H9 (cell line): ENCODE data around the gene MGRN1. TPM values are rescaled to one million over a fixed set of nuclear protein-coding genes. Genes with fewer than 3 reads are reported as not detected.

Experiments used
- DNase-seq: peaks from one replicate; pipeline ENCODE4 v3.0.0-alpha.2; 2017
- H2AFZ ChIP-seq: one replicate; pipeline ENCODE4 v1.6.1; 2013; ENCODE audit warnings: mild to moderate bottlenecking, low read length, control low read depth, moderate library complexity
- H2AK5ac ChIP-seq: 2 replicates; pipeline ENCODE4 v1.6.1; 2013; ENCODE audit warnings: low read length, control low read depth, mixed read lengths; ENCODE audit not compliant: insufficient read length
- H2BK120ac ChIP-seq: one replicate; pipeline ENCODE4 v1.6.1; 2013; ENCODE audit warnings: low read depth, mild to moderate bottlenecking, low read length, control low read depth, inconsistent platforms; ENCODE audit not compliant: poor library complexity, severe bottlenecking
- H2BK12ac ChIP-seq: 2 replicates; pipeline ENCODE4 v1.6.1; 2013; ENCODE audit warnings: low read length, control low read depth, mixed read lengths, low read depth; ENCODE audit not compliant: insufficient read length
- H2BK15ac ChIP-seq: 2 replicates; pipeline ENCODE4 v1.6.1; 2013; ENCODE audit warnings: low read depth, low read length, control low read depth
- H2BK20ac ChIP-seq: one replicate; pipeline ENCODE4 v1.6.1; 2013; ENCODE audit warnings: low read depth, mild to moderate bottlenecking, low read length, control low read depth, inconsistent platforms; ENCODE audit not compliant: poor library complexity, severe bottlenecking
- H2BK5ac ChIP-seq: 2 replicates; pipeline ENCODE4 v1.6.1; 2013; ENCODE audit warnings: low read length, control low read depth, mixed read lengths; ENCODE audit not compliant: insufficient read length
- H3K14ac ChIP-seq: 2 replicates; pipeline ENCODE4 v1.6.1; 2013; ENCODE audit warnings: low read length, control low read depth; ENCODE audit not compliant: insufficient read depth
- H3K18ac ChIP-seq: 2 replicates; pipeline ENCODE4 v1.6.1; 2013; ENCODE audit warnings: low read depth, mild to moderate bottlenecking, mixed read lengths, low read length, control low read depth; ENCODE audit not compliant: insufficient read length
- H3K23ac ChIP-seq: 2 replicates; pipeline ENCODE4 v1.6.1; 2013; ENCODE audit warnings: low read length, control low read depth, mixed read lengths, low read depth; ENCODE audit not compliant: insufficient read length
- H3K23me2 ChIP-seq: 2 replicates; pipeline ENCODE4 v1.6.1; 2013; ENCODE audit warnings: low read depth, mild to moderate bottlenecking, mixed read lengths, low read length, control low read depth; ENCODE audit not compliant: insufficient read length, poor library complexity, severe bottlenecking
- H3K27ac ChIP-seq: 2 replicates; pipeline ENCODE4 v1.5.1; 2013; ENCODE audit warnings: low read length, control low read depth, mixed read lengths, low read depth; ENCODE audit not compliant: insufficient read length
- H3K27me3 ChIP-seq: 2 replicates; pipeline ENCODE4 v1.6.1; 2013; ENCODE audit warnings: low read length, control low read depth, inconsistent platforms; ENCODE audit not compliant: insufficient read depth
- H3K4ac ChIP-seq: 2 replicates; pipeline ENCODE4 v1.6.1; 2013; ENCODE audit warnings: low read depth, mild to moderate bottlenecking, control low read depth, inconsistent platforms, low read length, moderate library complexity
- H3K4me1 ChIP-seq: 2 replicates; pipeline ENCODE4 v1.6.1; 2013; ENCODE audit warnings: low read length, control low read depth, inconsistent platforms; ENCODE audit not compliant: insufficient read depth
- H3K4me2 ChIP-seq: 2 replicates; pipeline ENCODE4 v1.6.1; 2013; ENCODE audit warnings: low read length, control low read depth, mixed read lengths; ENCODE audit not compliant: insufficient read length, insufficient read depth
- H3K56ac ChIP-seq: 2 replicates; pipeline ENCODE4 v1.6.1; 2013; ENCODE audit warnings: low read depth, mild to moderate bottlenecking, mixed read lengths, low read length, control low read depth; ENCODE audit not compliant: insufficient read length
- H3K79me1 ChIP-seq: 2 replicates; pipeline ENCODE4 v1.6.1; 2013; ENCODE audit warnings: low read depth, mild to moderate bottlenecking, moderate library complexity, low read length, control low read depth, inconsistent platforms; ENCODE audit not compliant: insufficient read depth, poor library complexity, severe bottlenecking
- H3K79me2 ChIP-seq: 2 replicates; pipeline ENCODE4 v1.6.1; 2013; ENCODE audit warnings: low read length, control low read depth, inconsistent platforms; ENCODE audit not compliant: insufficient read depth
- H3K9ac ChIP-seq: 2 replicates; pipeline ENCODE4 v1.6.1; 2013; ENCODE audit warnings: low read length, control low read depth, mixed read lengths; ENCODE audit not compliant: insufficient read length; ENCODE audit errors: extremely low read depth
- H3K9me3 ChIP-seq: one replicate; pipeline ENCODE4 v1.6.1; 2013; ENCODE audit warnings: low read depth, low read length, inconsistent platforms; ENCODE audit not compliant: control insufficient read depth
- H3T11ph ChIP-seq: one replicate; pipeline ENCODE4 v1.6.1; 2013; ENCODE audit warnings: mild to moderate bottlenecking, low read length, control low read depth, inconsistent platforms
- H4K20me1 ChIP-seq: one replicate; pipeline ENCODE4 v1.6.1; 2013; ENCODE audit not compliant: control insufficient read depth, insufficient read length, insufficient read depth
- H4K5ac ChIP-seq: 2 replicates; pipeline ENCODE4 v1.6.1; 2013; ENCODE audit warnings: low read depth, mild to moderate bottlenecking, mixed read lengths, low read length, control low read depth; ENCODE audit not compliant: insufficient read length
- H4K8ac ChIP-seq: replicated peaks from 2 replicates; pipeline ENCODE4 v1.6.1; 2013; ENCODE audit warnings: low read length, control low read depth, mixed read lengths, low read depth; ENCODE audit not compliant: insufficient read length
- H4K91ac ChIP-seq: 2 replicates; pipeline ENCODE4 v1.6.1; 2013; ENCODE audit warnings: low read depth, mild to moderate bottlenecking, moderate library complexity, mixed read lengths, low read length, control low read depth; ENCODE audit not compliant: insufficient read length
- H3K27ac Mint-ChIP-seq, 3 experiments: 2 replicates in 2 of 3; 3 replicates in 1 of 3; pipeline ENCODE4 v1.8.0; 2020 to 2021; ENCODE audit warnings: mixed read lengths in 3 of 3, mild to moderate bottlenecking in 1 of 3, moderate library complexity in 1 of 3
- H3K27me3 Mint-ChIP-seq: 2 replicates; pipeline ENCODE4 v1.8.0; 2021; ENCODE audit warnings: low read depth, mild to moderate bottlenecking, moderate library complexity, mixed read lengths
- H3K36me3 Mint-ChIP-seq, 3 experiments: 2 replicates in 2 of 3; 3 replicates in 1 of 3; pipeline ENCODE4 v1.8.0; 2020 to 2021; ENCODE audit warnings: low read depth in 3 of 3, mixed read lengths in 3 of 3; ENCODE audit not compliant: insufficient read depth in 1 of 3
- H3K4me1 Mint-ChIP-seq, 2 experiments: 2 replicates each; pipeline ENCODE4 v1.8.0; 2020; ENCODE audit warnings: mixed read lengths in 2 of 2
- H3K4me3 Mint-ChIP-seq, 2 experiments: 2 replicates in 1 of 2; 3 replicates in 1 of 2; pipeline ENCODE4 v1.8.0; 2020 to 2021; ENCODE audit warnings: mild to moderate bottlenecking in 2 of 2, mixed read lengths in 2 of 2, moderate library complexity in 1 of 2
- H3K9me3 Mint-ChIP-seq, 2 experiments: 2 replicates in 1 of 2; 3 replicates in 1 of 2; pipeline ENCODE4 v1.8.0; 2020; ENCODE audit warnings: mild to moderate bottlenecking in 2 of 2, mixed read lengths in 2 of 2, moderate library complexity in 1 of 2
- WGBS: extraction: QIAGEN DNeasy Blood & Tissue Kit; methylation state at CpG from one replicate; pipeline ENCODE4 v1.1.7; 2013; ENCODE audit warnings: missing lambda C conversion rate, low lambda C conversion rate, mixed read lengths; ENCODE audit not compliant: insufficient read length; ENCODE audit errors: extremely low coverage; 5-methylcytosine and 5-hydroxymethylcytosine counted together
- total RNA-seq: library from RNA; stranded (reverse); gene quantifications from 2 replicates; pipeline ENCODE4 v1.2.1, GENCODE V29; 2021
- TF ChIP-seq, protein P1 (sequence below): fragments of 200-600 bp; sonication (generic); conservative IDR thresholded peaks from 3 replicates; pipeline ENCODE4 v1.8.0; 2021; ENCODE audit warnings: antibody characterized with exemption, mild to moderate bottlenecking

The MGRN1 gene
- total RNA-seq, 1 experiment from 2014 or later, result 91.6 TPM

DNA sequence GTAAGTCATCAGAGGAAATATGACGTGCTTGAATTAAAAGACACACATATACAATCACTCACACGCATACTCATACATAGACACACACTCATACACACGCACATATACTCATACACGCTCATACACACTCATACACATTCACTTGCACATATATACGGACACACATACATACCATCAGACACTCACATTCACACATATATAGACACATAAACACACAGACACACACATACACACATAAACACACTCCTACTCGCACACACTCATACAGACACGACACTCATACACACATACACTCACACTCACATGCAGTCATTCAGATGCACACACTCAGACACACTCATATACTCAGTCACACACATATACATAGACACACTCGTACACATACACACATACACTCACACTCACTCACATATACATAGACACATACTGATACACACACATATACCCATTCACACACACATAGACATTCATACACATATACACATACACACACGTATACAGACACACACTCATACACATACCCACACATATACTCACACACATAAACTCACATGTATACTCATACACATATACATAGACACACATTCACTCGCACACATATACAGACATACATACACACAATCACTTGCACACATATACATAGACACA, 43.8 kb downstream of the MGRN1 start:
- Histone ChIP-seq H2AK5ac (no peak overlapping the region), H3K27me3 (no peaks in the 10 kb centered on the region), H3K14ac (no peak overlapping the region), H3K9me3 (no peaks in the 10 kb centered on the region), H2BK15ac (no peak overlapping the region), H3K4me1 (no peaks in the 10 kb centered on the region), H4K8ac (no peak overlapping the region), H3K79me1 (no peaks in the 10 kb centered on the region), H3K9ac (no peak overlapping the region), H2AFZ (no peak overlapping the region), H3K27ac (no peak overlapping the region), H3K23ac (no peak overlapping the region), H3K4ac (no peak overlapping the region), H2BK20ac (no peak overlapping the region), H4K91ac (no peak overlapping the region), H3K18ac (no peak overlapping the region), H2BK120ac (no peak overlapping the region), H3K56ac (no peak overlapping the region), H3K79me2 (no peaks in the 10 kb centered on the region), H4K5ac (no peak overlapping the region), H2BK5ac (no peak overlapping the region), H3T11ph (no peak overlapping the region), H3K23me2 (no peaks in the 10 kb centered on the region), H4K20me1 (no peaks in the 10 kb centered on the region), H2BK12ac (no peak overlapping the region), H3K4me2 (no peak overlapping the region)
- peaks cover 0 to 8% of the 10 kb centered on the region in 2 experiments; a peak in 2 of 4 replicates for H3K4me1 Mint-ChIP-seq
- no peaks in the 10 kb centered on the region for H3K9me3 Mint-ChIP-seq
- H3K36me3 Mint-ChIP-seq, result peaks cover 10 to 63% (median 14%) of the 10 kb centered on the region in 3 experiments; a peak in 6 of 7 replicates
- TF ChIP-seq, protein P1, sequence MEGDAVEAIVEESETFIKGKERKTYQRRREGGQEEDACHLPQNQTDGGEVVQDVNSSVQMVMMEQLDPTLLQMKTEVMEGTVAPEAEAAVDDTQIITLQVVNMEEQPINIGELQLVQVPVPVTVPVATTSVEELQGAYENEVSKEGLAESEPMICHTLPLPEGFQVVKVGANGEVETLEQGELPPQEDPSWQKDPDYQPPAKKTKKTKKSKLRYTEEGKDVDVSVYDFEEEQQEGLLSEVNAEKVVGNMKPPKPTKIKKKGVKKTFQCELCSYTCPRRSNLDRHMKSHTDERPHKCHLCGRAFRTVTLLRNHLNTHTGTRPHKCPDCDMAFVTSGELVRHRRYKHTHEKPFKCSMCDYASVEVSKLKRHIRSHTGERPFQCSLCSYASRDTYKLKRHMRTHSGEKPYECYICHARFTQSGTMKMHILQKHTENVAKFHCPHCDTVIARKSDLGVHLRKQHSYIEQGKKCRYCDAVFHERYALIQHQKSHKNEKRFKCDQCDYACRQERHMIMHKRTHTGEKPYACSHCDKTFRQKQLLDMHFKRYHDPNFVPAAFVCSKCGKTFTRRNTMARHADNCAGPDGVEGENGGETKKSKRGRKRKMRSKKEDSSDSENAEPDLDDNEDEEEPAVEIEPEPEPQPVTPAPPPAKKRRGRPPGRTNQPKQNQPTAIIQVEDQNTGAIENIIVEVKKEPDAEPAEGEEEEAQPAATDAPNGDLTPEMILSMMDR, result no peak
- no peak for DNase-seq
- no peak overlapping the region for H3K4me3 Mint-ChIP-seq
- H3K27me3 Mint-ChIP-seq, result no peaks in the 10 kb centered on the region; the same call in 1 of the 2 replicates
- H3K27ac Mint-ChIP-seq, result no peak overlapping the region
- WGBS, result 100% methylated on average over 7 of the region's 10 CpGs
